Stimulated activated CD4-positive, alpha-beta T cell treated with anti-CD3 and anti-CD28 coated beads, Interleukin-2, amount 100 ng/mL, for 4 hours (primary cell): Measurements from ENCODE around the gene ELP6.
A peak's percentile ranks its signal among the peaks of the same experiment; 100 is the strongest.

ENCODE experiments used
- DNase-seq: peaks from one replicate; pipeline ENCODE4 v3.0.0-alpha.2; 2020; ENCODE audit warnings: low read depth

ELP6 gene

GRCh38 chr3:47513125-47513929, at the start of gene ELP6:
Gene ELP6 (minus strand): TSS chr3:47513712. CDS start chr3:47513590, 122 bp downstream.
- DNase-seq: peak; percentile 94

GRCh38 chr3:47556351-47556750, 42.8 kb upstream of the ELP6 start:
- no peak for DNase-seq

- no peak for DNase-seq
These were observed 40.8 kb upstream of the ELP6 start for GRCh38 chr3:47554335-47554734.

GRCh38 chr3:47553407-47553806, 39.9 kb upstream of the ELP6 start:
- DNase-seq: no peak

GRCh38 chr3:47542471-47543173, 29.1 kb upstream of the ELP6 start:
- no peak for DNase-seq

- no peak for DNase-seq
These were observed 28.1 kb upstream of the ELP6 start for GRCh38 chr3:47541583-47542108.

- DNase-seq: no peak
These were observed 26.8 kb upstream of the ELP6 start for GRCh38 chr3:47540281-47540680.

- DNase-seq: no peak
These were observed 23.5 kb upstream of the ELP6 start for GRCh38 chr3:47536967-47537366.

GRCh38 chr3:47536221-47536891, 22.8 kb upstream of the ELP6 start:
- DNase-seq: no peak

- no peak for DNase-seq
These were observed 20.5 kb upstream of the ELP6 start for GRCh38 chr3:47533996-47534454.

GRCh38 chr3:47533481-47533880, 20.0 kb upstream of the ELP6 start:
- no peak for DNase-seq

- no peak for DNase-seq
These were observed 14.6 kb upstream of the ELP6 start for GRCh38 chr3:47527952-47528725.

GRCh38 chr3:47525617-47526016, 12.1 kb upstream of the ELP6 start:
- no peak for DNase-seq

- no peak for DNase-seq
These were observed 10.0 kb upstream of the ELP6 start for GRCh38 chr3:47523310-47524073.

- DNase-seq: peak; percentile 50
These were observed 8.8 kb upstream of the ELP6 start for GRCh38 chr3:47522082-47522987.

- DNase-seq: no peak
These were observed 7.2 kb upstream of the ELP6 start for GRCh38 chr3:47520756-47521155.

- DNase-seq: no peak
These were observed 4.4 kb upstream of the ELP6 start for GRCh38 chr3:47517937-47518336.

GRCh38 chr3:47515864-47516319, 2.4 kb upstream of the ELP6 start:
- DNase-seq: no peak

GRCh38 chr3:47515100-47515499, 1.6 kb upstream of the ELP6 start:
- no peak for DNase-seq
